Activated CD4-positive, alpha-beta T cell treated with anti-CD3 and anti-CD28 coated beads, Interleukin-2, amount 50 U/mL, for 1 hour (primary cell): ENCODE data around the gene KRTAP12-2.
"Not testable (repeated sequence)": the region's sequence is repeated elsewhere in the genome, so short reads cannot be mapped to it uniquely, and the experiment has no call there.

Experiments
- DNase-seq: peaks from one replicate; pipeline ENCODE4 v3.0.0-alpha.2; 2020

The KRTAP12-2 gene

GRCh38 chr21:44649521-44650100, 17.1 kb downstream of the KRTAP12-2 start:
- DNase-seq, result no peak

DNA sequence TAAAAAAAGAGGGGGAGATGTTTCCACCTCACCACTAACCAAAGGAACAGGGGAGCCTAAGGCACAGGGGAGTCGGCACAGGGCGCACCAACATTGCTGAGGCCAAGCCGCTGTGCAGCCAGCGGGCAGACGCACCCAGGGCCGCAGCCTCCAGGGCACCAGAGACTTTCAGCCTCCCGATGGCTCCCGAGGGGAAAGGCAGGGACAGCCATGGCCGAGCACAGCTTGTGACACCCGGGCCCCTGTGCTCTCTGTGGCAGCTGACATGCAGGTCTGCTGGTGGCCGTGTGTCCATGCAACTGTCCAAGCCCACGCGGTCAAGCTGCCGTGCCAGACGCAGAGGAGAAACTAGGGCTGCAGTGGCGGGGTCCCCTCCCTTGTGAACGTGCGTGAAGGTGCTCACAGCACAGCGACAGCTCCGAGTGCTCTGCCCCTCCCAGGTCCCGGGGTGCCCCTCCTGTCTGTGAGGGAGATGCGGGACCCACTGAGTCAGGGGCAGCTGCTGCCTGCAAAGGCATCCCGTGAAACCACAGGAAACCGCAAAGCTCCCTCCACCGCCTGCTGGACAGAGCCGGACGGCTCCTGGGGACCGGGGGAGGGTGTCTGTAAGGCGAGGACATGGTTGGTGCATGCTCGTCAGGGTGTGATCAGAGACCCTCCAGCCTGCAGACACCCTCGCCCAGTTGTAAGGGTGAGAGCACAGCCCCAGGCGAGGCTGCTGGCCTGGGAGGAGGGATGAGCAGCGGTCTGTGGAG, 18.0 kb downstream of the KRTAP12-2 start:
- DNase-seq, result no peak

DNA sequence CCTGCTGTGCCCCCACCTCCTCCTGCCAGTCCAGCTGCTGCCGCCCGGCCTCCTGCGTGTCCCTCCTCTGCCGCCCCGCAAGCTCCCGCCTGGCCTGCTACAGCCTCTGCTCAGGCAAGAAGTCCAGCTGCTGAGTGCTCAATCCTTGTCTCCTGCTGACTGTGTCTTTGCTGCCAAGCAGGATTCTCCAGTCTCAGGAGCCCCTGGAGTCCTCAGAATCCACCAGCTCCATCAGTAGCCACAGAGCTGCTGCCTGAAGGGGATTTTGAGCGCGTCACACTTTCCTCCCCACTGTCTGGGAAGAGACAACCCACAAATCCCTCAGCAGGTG, 19.5 kb downstream of the KRTAP12-2 start:
- DNase-seq, result no peak

DNA sequence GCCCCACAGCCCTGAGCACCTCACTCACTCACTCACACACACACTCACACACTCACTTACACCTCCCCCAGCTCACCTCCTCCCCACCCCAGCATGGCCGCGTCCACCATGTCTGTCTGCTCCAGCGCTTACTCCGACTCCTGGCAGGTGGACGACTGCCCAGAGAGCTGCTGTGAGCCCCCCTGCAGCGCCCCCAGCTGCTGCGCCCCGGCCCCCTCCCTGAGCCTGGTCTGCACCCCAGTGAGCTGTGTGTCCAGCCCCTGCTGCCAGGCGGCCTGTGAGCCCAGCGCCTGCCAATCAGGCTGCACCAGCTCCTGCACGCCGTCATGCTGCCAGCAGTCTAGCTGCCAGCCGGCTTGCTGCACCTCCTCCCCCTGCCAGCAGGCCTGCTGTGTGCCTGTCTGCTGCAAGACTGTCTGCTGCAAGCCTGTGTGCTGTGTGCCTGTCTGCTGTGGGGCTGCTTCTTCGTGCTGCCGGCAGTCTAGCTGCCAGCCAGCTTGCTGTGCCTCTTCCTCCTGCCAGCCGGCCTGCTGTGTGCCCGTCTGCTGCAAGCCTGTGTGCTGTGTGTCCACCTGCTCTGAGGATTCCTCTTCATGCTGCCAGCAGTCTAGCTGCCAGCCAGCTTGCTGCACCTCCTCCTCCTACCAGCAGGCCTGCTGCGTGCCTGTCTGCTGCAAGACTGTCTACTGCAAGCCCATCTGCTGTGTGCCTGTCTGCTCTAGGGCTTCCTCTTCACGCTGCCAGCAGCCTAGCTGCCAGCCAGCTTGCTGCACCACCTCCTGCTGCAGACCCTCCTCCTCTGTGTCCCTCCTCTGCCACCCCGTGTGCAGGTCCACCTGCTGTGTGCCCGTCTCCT, 20.1 kb downstream of the KRTAP12-2 start, which contains the start of gene KRTAP10-11:
Gene KRTAP10-11 (plus strand): TSS at position 49 of the 856 bp plus-strand sequence. CDS start 45 bp downstream, at position 94.
- DNase-seq, result not testable (repeated sequence)

DNA sequence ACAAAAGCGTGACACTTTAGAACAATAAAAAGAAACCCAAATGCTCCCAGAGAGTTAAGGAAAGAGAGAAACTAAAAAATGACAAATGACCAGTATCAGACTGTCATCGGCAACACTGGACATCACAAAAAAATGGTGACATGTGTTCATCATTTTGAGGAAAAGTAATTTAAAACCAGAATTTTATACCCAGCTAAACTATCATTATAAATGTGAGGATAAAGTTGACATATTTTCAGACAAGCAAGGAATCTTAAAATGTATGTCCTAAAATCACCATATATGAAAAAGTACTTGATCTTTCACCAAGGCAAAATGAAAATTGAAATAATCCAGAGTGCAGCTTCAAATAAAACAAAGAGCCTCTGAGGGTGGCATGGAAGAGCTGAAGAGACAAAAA, 21.8 kb downstream of the KRTAP12-2 start:
- DNase-seq, result no peak

GRCh38 chr21:44643741-44644310, 22.9 kb downstream of the KRTAP12-2 start:
- DNase-seq, result no peak

DNA sequence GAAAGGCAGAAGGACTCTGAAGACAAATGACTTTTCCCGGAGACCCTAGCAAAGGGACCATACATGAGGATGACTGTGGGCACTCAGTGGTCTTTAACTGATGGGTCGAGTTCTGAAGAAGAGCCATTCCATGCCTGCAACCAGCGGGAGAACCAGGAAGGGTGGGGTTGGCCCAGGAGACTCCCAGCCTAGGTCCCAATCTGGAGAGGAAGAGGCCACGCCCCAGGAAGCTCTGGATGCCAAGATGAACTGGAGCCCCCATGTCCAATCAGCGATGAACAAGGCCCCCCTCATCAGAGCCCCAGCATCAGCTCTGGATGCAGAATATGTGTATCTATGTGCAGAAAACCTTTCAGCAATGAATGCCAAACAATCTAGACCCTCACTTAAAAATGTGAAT, 26.0 kb downstream of the KRTAP12-2 start:
- DNase-seq, result no peak

GRCh38 chr21:44639331-44639655, 27.4 kb downstream of the KRTAP12-2 start:
- DNase-seq, result no peak

DNA sequence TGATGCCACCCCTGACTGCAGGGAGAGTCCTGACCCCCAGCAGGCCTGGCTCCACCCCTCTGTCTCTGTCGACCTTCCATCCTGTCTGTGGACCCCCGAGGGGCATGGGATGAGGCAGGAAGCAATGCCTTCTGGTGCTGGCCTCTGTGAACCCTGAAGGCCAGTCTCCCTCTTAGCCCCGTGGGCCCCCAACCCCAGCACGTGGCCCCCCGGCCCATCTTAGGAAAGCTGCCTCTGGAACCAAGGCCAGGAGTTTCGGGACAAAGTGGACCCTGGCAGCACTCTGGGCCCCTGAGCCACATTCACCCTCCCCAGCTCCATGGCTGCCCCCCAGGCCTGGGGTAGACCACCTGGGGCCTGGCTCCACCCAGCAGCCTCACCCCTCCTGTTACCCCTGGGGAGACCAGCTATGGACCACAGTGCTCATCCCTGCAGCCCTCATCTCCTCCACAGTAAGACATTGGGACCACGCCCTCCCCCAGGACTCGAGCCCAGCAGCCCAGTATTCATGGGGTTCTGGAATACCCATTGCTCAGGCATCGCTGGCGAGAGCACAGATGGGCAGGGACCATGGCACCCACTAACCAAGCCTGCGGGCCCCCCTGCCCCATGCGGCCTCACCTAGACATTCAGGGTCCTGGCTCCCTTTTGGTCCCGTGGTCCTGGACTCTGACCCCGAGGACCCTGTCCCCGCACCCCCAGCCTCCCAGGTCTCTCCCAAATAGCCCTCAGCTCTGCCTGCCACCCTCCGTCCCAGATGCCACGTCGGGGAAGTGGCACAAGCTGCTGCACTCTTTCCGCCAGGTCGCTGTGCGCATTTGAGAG, 28.0 kb downstream of the KRTAP12-2 start:
- not testable (repeated sequence) for DNase-seq

- not testable (repeated sequence) for DNase-seq
These were observed 28.8 kb downstream of the KRTAP12-2 start for GRCh38 chr21:44637851-44638348.

- DNase-seq, result no peak
These were observed 29.5 kb downstream of the KRTAP12-2 start, which contains the start of gene KRTAP10-10 for GRCh38 chr21:44637018-44637850. KRTAP10-10 (plus strand) TSS chr21:44637356; CDS start chr21:44637418, 62 bp downstream.

GRCh38 chr21:44636209-44637017, 30.3 kb downstream of the KRTAP12-2 start:
- no peak for DNase-seq

GRCh38 chr21:44632067-44632466, 34.7 kb downstream of the KRTAP12-2 start:
- DNase-seq, result no peak

DNA sequence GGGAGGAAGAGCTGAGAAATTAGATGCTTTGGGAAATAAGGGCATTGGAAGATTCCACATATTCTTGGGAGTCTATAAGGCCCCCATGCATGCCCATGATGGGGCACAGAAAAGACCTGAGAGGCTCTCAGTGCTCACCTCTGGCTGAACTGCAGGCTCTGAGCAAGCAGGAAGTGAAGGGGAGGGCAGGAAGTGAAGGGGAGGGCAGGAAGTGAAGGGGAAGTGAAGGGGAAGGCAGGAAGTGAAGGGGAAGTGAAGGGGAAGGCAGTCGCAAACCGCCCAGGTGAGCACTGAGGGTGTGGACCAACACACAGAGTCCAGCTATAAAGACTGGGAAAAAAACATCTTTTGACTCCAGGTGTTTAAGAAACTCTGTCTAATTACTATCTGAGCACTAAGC, 36.3 kb downstream of the KRTAP12-2 start:
- no peak for DNase-seq

GRCh38 chr21:44628707-44629391, 37.9 kb downstream of the KRTAP12-2 start:
- no peak for DNase-seq

- DNase-seq, result not testable (repeated sequence)
These were observed 38.9 kb downstream of the KRTAP12-2 start for GRCh38 chr21:44627831-44628233.

DNA sequence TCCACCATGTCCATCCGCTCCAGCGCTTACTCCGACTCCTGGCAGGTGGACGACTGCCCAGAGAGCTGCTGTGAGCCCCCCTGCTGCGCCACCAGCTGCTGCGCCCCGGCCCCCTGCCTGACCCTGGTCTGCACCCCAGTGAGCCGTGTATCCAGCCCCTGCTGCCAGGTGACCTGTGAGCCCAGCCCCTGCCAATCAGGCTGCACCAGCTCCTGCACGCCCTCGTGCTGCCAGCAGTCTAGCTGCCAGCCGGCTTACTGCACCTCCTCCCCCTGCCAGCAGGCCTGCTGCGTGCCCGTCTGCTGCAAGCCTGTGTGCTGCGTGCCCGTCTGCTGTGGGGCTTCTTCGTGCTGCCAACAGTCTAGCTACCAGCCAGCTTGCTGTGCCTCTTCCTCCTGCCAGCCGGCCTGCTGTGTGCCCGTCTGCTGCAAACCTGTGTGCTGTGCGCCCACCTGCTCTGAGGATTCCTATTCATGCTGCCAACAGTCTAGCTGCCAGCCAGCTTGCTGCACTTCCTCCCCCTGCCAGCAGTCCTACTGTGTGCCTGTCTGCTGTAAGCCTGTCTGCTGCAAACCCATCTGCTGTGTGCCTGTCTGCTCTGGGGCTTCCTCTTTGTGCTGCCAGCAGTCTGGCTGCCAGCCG, 39.4 kb downstream of the KRTAP12-2 start:
- not testable (repeated sequence) for DNase-seq

DNA sequence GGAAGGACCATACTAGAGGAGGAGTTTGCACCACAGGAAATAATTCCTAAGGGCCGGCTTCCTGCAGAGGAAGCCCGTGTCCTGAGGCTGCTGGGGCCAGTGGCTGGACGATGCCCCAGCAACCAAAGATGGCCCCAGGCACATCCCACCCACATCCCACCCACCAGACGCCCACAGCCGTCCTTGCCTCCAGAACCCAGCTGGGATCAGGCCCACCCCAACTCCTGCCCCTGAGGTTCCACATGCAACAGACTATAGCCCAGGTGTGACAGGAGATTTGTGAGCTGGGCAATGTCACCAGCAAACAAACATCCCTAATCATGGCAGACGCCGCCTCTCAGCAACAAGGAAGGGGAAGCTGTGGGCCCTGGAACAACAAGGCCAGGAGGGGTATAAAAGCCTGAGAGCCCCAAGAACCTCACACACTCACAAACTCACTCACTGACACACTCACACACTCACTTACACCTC, 40.0 kb downstream of the KRTAP12-2 start, which contains the start of gene KRTAP10-9:
Gene KRTAP10-9 (plus strand): TSS at position 421 of the 471 bp plus-strand sequence. CDS start 79 bp downstream, outside the sequence.
- no peak for DNase-seq

- no peak for DNase-seq
These were observed 40.5 kb downstream of the KRTAP12-2 start for GRCh38 chr21:44626262-44626661.
